Measurements from ENCODE around the gene ENTREP1.
"Not testable (repeated sequence)": the region's sequence is repeated elsewhere in the genome, so short reads cannot be mapped to it uniquely, and the experiment has no call there.

Gene ENTREP1

DNA sequence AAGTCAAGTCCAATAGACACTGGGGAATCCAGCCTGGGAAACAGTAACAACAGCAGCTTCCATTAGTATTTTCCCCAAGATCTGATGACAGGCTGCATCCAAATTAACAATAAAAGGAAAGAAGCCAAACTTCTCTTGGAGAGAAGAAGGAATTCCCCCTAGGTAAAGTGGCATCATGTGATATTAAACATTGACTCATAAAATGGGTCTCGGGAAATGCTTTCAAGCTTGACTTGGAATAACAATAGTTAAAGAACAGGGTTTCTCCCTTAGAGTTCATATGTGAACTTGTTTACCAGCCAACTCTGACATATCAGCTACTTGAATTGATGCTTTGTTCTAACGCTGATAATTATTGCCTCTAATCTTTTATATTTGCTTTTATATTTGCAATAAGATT lies 45.4 kb downstream of the ENTREP1 start:
- no peak for DNase-seq

DNA sequence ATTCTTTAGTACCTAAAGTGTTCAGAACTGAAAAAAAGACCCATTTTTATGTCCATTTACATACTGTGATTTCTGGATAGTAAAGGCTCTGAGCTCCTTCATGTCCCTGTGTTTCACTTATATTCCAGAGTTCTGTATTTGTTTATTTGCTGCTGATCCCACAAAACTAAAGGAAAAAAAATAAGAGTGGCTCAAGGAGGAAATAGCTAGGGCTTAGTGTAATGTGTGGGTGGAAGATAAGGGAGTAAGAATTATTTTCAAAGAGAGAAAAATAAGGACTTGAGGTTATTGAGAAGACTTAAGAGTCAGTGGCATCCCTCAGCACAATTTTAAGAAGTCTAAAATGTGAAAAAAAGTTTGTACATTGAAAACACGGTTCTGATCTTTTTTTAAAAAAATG lies 46.0 kb downstream of the ENTREP1 start:
- no peak for DNase-seq

DNA sequence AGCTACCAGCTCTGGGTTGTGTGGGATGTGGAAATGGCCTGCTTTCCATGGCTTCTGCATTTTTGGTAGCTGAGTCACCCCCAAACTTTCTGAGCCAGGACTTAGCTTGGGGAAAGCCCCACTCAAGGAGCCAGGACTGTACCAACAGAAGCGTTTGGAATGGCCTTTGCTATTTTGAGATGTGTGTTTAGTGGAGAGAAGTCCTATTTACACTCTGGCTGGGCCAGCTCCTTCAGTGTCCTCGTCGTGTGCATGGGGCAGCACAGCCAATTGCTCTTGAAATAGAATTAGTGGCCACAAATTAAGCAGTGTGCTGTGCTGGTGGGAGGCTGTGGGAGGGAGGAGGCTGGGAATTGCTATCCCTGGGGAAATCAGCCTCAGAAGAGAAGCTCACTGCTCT lies 51.6 kb downstream of the ENTREP1 start:
- no peak for DNase-seq

DNA sequence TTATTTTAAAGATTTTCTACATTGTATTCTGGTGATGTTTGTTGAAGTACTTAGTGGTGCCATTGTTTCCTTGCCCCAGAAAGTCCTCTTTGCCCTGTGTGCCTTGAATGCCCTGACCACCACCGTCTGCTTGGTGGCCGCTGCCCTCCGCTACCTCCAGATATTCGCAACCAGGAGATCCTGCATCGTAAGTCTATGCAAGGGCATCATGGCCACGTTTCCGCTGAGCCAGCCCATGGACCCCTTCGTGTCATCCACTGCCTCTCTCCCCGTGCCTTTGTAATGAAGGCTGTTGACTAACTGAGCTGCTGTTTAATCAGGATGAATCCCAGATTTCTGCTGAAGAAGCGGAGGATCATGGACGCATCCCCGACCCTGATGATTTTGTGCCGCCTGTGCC lies 52.3 kb downstream of the ENTREP1 start:
- no peak for DNase-seq

DNA sequence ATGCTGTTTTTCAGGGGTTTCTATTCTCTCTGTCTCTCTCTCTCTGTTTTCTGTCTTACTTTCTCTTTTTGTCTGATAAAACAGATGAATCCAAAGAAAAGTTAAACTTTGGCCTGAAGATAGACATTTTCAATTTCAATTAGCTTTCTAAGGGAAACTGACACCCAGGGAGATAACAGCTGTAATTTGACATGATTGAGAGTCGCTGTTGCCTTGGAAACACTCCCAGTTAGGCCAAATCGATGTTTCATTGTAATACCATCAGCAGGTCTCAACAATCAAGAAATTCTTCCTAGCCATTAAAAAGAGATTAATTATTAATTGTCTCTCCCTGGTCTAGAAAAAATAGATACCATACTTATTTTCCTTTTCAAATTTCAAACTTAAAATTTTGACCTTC lies 53.0 kb downstream of the ENTREP1 start:
- DNase-seq: no peak

DNA sequence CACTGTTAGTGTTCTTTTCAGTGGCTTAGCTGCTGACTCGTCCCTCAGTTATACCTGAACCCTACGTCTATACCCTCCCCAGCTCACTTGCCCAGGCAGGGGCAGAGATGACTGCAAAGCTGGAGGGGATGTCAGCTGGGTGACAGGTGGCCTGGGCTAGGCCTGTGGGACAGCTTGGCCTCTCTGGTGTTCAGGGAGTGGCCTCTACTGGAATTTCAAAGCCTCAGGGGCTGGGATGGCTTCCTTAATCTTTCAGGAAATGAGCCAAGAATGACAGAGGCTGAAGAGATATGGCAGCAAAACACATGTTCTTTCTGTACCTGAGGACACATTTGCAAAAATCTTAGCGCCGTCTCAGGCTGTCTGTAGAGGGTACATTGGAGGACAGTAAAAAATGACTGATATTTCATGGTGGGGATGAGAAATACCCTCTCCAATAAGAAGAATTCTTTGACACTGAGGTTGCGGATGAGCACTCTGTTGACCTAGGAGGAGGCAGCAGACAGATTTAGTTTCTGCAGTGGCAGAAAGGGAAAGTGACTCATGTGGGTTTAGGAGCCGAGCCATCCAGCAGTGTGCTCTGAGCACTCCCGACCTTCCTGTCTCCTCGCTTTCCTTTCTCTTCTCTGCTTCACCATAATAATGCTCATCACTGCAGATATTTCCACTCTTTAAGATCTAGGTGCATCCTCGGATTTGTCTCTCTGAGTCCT lies 54.4 kb downstream of the ENTREP1 start:
- DNase-seq: no peak

DNA sequence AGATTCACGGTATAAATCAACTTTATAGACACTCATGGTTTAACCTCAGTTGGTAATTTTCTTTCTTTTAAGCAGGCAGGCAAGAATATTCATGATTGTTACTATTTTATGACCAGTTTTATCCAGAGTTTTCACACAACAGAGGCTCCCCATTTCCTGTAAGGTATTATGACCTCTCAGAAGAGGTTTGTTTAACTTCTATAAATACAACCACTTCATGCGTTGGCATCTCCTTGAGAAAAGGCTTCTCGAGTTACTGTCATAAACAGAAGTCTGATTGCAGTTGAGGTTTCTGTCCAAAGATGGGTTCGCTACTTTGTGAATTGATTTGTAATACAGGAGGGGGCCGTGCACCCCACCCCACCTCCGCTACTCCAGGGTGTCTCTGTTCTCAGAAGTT lies 55.3 kb downstream of the ENTREP1 start:
- no peak for DNase-seq

DNA sequence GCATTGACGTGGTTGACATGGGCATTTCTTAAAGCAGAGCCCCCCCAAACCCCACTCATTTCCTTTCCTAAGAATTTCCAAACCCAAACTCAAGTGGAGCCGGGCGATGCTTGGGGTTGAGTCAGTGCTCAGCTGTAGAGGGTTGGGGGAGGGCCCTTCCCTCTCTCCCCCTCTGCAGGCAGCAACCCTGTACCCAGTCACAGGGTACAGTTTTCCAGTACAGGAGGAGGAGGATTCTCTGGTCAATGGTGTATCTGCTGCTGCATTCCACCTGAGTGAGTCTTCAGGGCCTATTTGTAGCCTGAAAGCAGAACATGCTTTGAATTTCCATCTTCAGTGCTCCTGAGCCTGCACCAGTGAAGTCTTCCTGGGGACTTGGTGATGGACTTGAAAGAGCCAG lies 55.8 kb downstream of the ENTREP1 start:
- DNase-seq: no peak

DNA sequence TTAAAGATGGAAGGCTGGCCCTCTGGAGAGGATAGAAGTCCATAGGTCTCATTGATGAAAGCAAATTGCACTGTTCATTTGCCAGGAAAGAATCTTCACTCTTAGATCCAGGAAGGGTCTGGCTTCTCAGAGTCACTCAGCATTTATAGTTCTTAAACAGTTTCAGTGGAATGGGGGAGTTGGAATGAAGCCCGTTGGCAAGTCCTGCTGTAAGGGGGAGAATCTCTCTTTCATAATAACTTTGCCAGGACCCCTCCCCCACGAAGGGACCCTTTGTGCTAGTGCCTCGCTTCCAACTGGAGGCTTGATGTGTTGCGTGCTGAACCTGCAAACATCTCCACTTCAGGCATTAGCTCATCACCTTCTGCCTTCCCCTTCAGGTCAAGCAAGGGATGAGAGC lies 57.1 kb downstream of the ENTREP1 start:
- DNase-seq: no peak

DNA sequence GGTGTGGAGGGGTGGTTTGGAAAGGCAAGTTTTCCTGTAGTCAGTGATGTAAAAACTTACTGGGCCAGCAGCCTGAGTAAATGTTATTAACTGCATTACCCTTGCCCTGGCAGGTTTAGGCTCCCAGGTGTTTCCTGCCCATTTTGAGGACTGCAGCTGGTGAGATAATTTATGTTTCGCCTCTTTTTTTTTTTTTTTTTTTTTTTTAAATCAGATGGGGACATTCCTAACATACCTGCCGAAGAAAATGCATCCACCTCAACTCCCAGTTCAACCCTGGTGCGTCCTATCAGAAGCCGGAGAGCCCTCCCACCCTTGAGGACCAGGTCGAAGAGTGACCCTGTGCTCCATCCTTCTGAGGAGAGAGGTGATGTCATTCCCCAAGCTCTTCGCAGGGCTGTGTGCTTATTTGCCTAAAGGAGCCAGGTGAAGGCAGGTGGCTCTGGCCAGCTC lies 60.6 kb downstream of the ENTREP1 start:
- peak; percentile 39 for DNase-seq

DNA sequence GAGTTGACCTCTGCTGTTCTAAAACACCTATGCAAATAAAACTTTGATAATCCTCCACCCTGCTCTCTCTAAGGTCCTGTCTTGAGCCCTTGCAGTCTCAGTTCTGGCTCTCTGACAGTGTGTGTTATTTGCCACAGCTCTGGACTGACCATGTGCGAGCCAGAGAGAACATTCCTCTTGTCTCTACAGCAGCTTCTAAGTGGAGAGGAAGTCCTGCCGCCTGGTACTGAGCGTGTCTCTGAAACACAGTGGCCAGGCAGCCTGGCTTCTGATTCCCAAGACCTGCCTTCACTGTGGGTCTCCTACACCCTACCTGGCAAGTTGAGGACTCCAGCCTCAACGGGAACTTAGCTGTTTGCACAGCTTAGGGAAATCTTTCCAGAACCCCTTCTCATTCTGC lies 61.6 kb downstream of the ENTREP1 start:
- no peak for DNase-seq

DNA sequence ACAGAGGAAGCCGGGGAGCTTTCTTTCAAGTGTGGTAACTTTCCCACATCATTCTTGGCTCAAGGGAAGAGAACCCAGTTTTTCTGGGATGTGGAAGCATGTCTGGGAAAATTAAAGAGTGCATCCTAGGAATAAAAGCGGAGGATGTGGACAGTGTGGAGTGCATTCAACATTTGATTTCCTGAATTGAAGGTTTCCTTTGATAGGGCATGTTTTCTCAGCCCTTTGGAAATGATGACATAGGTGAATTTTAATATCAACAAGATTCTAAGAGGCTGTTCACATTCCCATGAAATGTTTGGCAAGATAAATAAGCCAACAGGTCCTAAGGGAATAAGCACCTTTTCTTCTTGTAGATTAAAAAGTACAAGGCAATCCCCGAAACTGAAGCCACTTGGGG lies 63.6 kb downstream of the ENTREP1 start:
- peak; percentile 24 for DNase-seq

DNA sequence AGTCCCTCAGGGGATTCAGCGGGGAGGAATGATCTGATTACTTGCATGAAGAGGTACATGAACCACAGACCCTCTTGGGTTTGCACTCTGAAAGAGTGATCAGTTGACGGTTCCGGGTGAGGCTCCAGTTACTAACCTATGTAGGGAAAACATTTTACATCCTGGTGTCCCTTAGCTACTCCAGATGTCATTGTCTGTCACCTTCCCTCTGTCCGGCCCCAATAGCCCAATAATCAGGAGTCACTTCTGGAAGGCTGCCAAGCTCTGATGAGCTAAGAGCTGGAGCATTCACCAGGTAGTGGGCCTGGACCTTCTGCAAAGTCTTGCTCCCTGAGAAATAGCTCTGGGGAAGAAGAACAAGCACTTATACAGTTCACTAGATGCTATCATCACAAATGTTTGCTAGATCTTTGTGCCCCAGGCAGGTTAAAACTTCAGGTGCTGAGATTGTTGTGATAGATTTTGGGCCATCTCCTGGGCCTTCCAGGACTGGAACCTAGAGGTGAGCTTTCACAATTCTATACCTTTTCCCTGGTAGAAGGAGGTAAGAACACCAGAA lies 64.5 kb downstream of the ENTREP1 start:
- DNase-seq: peak; percentile 6

DNA sequence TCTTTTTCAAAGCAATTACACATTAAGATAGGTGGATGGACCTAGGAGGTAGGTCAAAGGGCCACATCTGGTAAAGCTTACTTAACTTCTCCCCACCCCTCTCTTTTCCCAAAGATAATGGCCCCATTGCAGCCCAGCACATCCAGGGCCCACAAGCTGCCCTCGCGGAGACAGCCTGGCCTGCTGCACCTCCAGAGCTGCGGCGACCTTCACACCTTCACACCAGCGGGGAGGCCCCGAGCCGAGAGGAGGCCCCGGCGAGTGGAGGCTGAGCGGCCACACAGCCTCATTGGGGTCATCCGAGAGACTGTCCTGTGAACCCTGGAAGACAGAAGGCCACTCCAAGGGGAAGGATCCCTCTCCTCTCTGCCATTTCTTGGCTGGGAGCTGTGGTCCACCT lies 66.5 kb downstream of the ENTREP1 start:
- DNase-seq: no peak

DNA sequence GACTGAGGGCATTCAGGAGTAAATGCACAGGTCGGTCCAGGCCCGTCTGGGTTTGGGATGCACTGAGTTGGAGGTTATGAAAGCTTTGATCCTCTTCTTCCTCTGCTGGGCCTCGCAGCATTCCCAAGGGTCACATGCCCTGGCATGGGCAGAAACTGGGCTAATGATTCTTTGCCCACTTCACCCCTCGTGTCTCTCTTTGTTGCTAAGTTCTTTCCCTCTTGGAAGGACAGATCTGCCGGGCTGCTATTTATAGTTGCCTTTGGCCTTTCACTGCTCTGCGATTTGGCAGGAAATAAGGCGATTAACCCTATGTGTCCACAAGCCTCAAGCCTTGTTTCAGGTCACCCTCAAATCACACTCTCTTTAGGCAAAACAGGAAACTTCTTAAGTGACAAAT lies 66.9 kb downstream of the ENTREP1 start:
- no peak for DNase-seq

DNA sequence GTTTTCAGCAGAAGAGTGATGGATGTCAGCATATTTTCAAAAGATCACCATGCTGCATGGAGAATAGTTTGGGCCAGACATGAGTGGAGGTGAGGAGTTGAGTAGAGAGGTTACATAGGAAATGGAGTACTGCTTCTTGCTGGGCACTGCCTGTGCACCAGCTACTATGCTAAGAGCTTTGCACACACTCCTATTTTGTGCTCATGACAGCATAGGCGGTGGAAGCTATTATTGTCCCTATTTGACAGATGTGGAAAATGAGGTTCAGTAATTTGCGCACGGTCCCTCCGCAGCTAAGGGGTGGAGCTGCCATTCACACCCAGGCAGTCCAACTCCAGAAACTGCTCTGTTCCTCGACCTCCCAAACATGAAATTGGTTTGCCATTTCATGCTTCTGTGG lies 67.8 kb downstream of the ENTREP1 start:
- DNase-seq: no peak

DNA sequence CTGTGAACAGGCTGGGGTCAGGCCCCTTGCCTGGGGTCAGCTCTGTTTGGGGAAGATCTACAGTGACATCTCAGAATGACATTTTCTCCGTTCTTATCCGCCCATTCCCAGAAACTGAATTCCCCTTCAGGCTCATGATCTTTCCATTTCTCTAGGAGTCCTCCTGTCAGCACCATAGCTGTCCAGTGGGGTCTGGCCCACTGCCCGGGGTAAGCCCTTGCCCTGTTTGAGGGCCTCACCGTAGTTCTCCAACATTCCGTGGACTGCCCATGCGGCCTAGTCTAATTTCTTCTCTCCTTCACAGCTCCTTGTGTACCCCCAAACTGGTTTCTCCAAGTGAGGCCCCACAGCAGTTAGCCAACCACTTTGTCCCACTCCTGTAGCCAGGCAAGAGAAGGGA lies 68.4 kb downstream of the ENTREP1 start:
- DNase-seq: no peak

DNA sequence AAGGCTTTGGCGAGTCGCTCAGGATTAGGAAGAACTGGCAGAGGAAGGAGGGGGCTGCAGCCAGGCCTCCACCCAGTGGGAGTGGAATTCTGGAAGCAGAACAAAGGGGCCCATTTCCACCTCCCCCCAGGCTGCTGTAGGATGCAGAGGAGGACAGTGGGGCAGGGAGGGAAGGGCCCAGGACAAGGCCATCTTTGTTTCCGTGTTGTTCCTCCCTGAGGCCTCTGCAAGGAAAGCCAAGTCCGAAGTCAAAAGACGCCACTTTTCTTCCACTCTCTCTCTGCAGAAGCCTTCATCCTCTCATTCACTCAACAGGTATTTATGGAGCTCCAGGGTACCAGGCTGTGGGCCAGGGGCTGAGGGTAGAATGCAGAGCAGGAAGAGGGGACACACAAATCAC lies 70.7 kb downstream of the ENTREP1 start:
- no peak for DNase-seq

DNA sequence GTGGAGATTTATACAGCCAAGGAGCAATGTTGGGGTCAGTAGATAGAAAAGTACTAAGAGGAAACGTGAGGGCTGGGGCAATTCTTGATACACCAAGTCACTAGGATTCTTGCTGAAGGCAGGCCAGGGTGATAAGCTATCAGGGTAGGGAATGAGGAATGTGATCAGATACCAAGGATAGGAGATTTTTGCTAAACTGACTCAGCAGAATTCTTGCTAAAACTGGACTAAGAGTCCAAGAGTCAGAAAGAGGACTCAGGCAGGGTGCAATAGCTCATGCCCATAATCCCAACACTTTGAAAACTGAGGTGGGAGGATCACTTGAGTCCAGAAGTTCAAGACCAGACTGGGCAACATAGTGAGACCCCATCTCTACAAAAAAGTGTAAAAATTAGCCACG lies 71.7 kb downstream of the ENTREP1 start:
- no peak for DNase-seq

DNA sequence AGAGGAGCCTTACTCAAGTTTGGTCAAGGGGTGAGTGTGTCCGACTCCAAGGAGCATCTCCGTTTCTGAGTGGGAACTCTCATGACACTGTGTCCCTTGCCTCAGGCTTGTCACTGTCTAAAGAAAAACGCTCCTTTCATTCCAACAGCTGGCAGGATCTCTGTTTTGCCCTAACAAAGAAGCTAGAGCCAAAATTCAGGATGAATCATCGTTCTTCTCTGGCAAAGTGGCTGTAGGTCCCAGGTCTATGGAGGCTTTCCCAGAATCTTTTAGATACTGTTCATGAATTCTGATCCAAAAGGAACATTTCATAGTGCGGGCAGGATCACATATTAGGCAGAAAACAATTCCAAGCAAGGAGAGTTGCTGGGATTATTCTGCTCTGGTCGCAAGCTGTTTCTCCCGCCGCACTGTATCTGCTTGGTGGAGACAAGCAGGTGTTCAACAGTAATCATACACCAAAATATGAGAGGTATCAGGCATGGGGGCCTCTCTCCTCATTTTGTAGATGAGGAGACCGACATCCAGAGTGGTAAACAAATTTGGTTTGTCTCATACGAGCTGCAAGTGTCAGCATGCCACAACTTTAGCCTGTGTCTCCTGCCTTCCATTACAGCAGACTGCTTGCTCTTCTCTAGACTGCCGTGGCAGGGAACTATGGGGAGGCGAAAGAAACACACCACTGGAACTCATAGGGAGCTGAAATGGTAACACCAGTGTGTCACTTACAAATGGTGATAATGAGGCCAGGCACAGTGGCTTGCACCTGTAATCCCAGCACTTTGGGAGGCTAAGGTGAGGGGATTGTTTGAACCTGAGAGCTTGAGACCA lies 72.6 kb downstream of the ENTREP1 start:
- DNase-seq: no peak

DNA sequence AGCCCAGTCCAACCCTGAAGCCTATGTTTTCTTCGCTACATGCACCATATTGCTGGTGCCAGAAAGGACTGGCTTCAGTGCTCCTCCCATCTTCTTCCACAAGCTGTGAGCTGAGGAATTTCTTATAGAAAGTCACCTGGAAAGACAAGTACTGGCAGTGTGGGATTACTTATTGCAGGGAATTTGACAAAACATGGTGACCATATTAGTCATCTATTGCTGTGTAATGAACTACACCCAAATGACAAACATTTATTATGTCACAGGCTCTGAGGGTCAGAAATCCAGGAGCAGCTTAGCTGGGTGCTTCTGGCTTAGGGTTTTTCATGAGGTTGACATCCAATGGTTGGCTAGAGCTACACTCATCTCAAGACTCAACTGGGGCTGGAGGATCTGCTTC lies 75.5 kb downstream of the ENTREP1 start:
- DNase-seq: no peak

DNA sequence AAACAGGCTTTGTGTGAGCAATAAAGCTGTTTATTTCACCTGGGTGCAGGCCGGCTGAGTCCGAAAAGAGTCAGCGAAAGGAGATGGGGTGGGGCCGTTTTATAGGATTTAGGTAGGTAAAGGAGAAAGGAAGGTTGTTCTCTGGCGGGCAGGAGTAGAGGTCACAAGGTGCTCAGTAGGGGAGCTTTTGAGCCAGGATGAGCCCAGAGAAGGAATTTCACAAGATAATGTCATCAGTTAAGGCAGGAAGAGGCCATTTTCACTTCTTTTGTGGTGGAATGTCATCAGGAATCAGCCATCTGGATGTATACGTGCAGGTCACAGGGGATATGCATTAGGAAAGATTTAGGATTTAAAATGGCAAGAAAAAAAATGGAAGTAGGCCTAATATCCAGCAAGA lies 84.9 kb downstream of the ENTREP1 start:
- DNase-seq: not testable (repeated sequence)

DNA sequence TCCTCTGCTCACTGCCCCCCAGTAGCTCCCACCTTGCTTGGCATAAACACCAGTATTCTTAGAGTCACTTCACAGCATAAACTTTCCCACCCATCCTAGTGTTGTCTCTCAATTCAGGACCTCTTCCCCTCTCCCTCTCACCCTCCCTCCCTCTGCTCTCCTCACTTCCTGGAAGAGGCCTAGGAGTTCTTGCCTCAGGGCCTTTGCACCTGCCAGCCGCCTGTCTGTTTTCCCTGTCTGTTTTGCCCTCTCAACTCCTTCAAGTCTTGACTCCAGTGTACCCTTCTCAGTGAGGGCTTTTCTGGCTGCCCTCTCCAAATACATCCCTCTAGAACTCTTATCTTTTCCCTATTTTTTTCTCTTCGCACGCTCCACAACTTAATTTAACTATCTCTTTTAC lies 86.2 kb downstream of the ENTREP1 start:
- no peak for DNase-seq

Measured in DMS79 treated with DMSO at 0.1 percent for 48 hours (cell line).